Loucy (cell line): ENCODE results near the gene NID1.

Source experiments
- H2AFZ ChIP-seq: fragments of 200-600 bp; sonication (generic); 2 replicates; pipeline ENCODE4 v1.6.0; 2016; ENCODE audit warnings: antibody characterized with exemption, mild to moderate bottlenecking, low read length, moderate library complexity
- H3F3A ChIP-seq: fragments of 200-600 bp; 2 replicates; pipeline ENCODE4 v1.6.0; 2016; ENCODE audit warnings: antibody characterized with exemption, low read depth, mild to moderate bottlenecking
- H3K27me3 ChIP-seq: fragments of 200-600 bp; sonication (generic); 2 replicates; pipeline ENCODE4 v1.6.1; 2014; ENCODE audit warnings: low read length, mild to moderate bottlenecking; ENCODE audit not compliant: insufficient read depth, poor library complexity, severe bottlenecking
- H3K36me3 ChIP-seq: fragments of 200-600 bp; sonication (generic); 2 replicates; pipeline ENCODE4 v1.6.1; 2016; ENCODE audit warnings: low read length; ENCODE audit not compliant: insufficient read depth
- H3K4me1 ChIP-seq: fragments of 200-600 bp; sonication (generic); 2 replicates; pipeline ENCODE4 v1.5.1; 2014; ENCODE audit warnings: low read length, mild to moderate bottlenecking; ENCODE audit not compliant: insufficient read depth, poor library complexity, severe bottlenecking
- H3K4me2 ChIP-seq: fragments of 200-600 bp; sonication (generic); 2 replicates; pipeline ENCODE4 v1.6.0; 2014; ENCODE audit warnings: antibody characterized with exemption, low read length, low read depth, mild to moderate bottlenecking; ENCODE audit not compliant: poor library complexity, severe bottlenecking
- H3K4me3 ChIP-seq: fragments of 200-600 bp; sonication (generic); 2 replicates; pipeline ENCODE4 v1.5.1; 2014; ENCODE audit warnings: low read length, mild to moderate bottlenecking, mixed read lengths; ENCODE audit not compliant: poor library complexity, severe bottlenecking
- H3K79me2 ChIP-seq: fragments of 200-600 bp; sonication (generic); 2 replicates; pipeline ENCODE4 v1.6.1; 2014; ENCODE audit warnings: low read length; ENCODE audit not compliant: insufficient read depth
- H3K9ac ChIP-seq: fragments of 200-600 bp; sonication (generic); 2 replicates; pipeline ENCODE4 v1.6.0; 2014; ENCODE audit warnings: mild to moderate bottlenecking, low read depth, low read length, moderate library complexity; ENCODE audit not compliant: poor library complexity, severe bottlenecking
- H3K9me2 ChIP-seq: fragments of 200-600 bp; sonication (generic); replicated peaks from 2 replicates; pipeline ENCODE4 v1.6.1; 2016; ENCODE audit warnings: low read depth, low read length, mixed read lengths
- H3K9me3 ChIP-seq: fragments of 200-600 bp; sonication (generic); 2 replicates; pipeline ENCODE4 v1.6.1; 2014; ENCODE audit warnings: mild to moderate bottlenecking, antibody characterized with exemption, low read length, low read depth; ENCODE audit not compliant: insufficient read depth
- H4K20me1 ChIP-seq: fragments of 200-600 bp; sonication (generic); 2 replicates; pipeline ENCODE4 v1.6.0; 2014; ENCODE audit warnings: antibody characterized with exemption, low read length, mild to moderate bottlenecking; ENCODE audit not compliant: insufficient read depth, poor library complexity, severe bottlenecking
- EZH2phosphoT487 ChIP-seq: fragments of 200-600 bp; IDR thresholded peaks from 2 replicates; pipeline ENCODE4 v1.6.1; 2018; ENCODE audit warnings: antibody characterized with exemption, mild to moderate bottlenecking, moderate library complexity, borderline replicate concordance
- TF ChIP-seq, protein P1 (sequence below): fragments of 200-600 bp; sonication (generic); conservative IDR thresholded peaks from 2 replicates; pipeline ENCODE4 v1.5.1; 2014; ENCODE audit warnings: mild to moderate bottlenecking, antibody characterized with exemption, low read length

The NID1 gene

DNA sequence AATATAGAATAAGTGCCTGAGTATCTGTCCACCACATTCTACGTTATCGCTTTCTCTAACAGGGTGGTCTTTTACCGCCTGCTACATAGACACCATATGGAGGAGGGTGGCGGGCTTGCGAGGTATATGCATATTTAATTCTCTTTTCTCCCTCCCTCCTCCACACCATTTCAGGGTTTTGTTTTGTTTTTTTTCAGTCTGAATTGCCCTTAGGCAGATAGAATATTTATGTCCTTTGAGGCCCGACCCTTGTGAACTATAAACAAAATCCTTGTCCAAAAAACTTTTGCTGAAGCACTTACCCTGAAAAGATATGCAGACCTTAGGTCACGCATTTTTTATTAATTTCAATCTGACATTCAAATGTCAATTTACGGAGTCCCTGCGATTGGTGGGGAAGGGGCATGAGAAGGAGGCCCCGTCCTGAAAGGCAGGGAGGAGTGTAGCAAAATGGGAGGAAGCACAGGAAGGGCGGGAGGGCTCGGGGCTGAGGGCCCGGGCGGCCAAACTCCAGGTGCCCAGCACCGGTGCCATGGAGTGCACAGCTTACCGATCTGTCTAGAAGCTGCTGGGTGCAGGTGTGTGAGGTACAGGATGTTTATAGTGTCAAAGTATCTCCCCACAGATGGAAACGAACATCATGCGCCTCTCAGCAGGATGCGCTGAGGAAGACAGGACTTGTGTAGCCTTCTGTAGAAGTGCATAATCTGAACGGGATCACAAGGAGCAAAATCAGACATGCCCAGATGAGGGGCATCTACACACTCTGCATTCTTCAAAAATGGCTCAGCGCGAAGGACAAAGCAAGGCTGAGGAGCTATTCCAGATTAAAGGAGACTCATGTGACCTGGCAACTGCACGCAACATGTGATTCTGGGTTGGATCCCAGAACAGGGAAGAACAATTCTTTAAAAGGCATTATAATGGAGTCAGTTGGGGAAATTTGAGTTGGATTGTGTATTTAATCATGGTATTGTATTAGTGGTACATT lies 129.4 kb downstream of the NID1 start:
- no peaks in the 10 kb centered on the region for H3K36me3 ChIP-seq
- H3K9ac ChIP-seq, result no peak overlapping the region
- H2AFZ ChIP-seq, result no peak overlapping the region
- no peak overlapping the region for H3K4me3 ChIP-seq
- no peaks in the 10 kb centered on the region for H3K4me1 ChIP-seq
- TF ChIP-seq EZH2phosphoT487, result no peak
- TF ChIP-seq, protein P1, sequence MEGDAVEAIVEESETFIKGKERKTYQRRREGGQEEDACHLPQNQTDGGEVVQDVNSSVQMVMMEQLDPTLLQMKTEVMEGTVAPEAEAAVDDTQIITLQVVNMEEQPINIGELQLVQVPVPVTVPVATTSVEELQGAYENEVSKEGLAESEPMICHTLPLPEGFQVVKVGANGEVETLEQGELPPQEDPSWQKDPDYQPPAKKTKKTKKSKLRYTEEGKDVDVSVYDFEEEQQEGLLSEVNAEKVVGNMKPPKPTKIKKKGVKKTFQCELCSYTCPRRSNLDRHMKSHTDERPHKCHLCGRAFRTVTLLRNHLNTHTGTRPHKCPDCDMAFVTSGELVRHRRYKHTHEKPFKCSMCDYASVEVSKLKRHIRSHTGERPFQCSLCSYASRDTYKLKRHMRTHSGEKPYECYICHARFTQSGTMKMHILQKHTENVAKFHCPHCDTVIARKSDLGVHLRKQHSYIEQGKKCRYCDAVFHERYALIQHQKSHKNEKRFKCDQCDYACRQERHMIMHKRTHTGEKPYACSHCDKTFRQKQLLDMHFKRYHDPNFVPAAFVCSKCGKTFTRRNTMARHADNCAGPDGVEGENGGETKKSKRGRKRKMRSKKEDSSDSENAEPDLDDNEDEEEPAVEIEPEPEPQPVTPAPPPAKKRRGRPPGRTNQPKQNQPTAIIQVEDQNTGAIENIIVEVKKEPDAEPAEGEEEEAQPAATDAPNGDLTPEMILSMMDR, result no peak
- no peaks in the 10 kb centered on the region for H4K20me1 ChIP-seq
- no peaks in the 10 kb centered on the region for H3F3A ChIP-seq
- no peaks in the 10 kb centered on the region for H3K9me3 ChIP-seq
- H3K27me3 ChIP-seq, result no peaks in the 10 kb centered on the region
- H3K4me2 ChIP-seq, result no peak overlapping the region
- H3K9me2 ChIP-seq, result no peaks in the 10 kb centered on the region
- H3K79me2 ChIP-seq, result no peaks in the 10 kb centered on the region

DNA sequence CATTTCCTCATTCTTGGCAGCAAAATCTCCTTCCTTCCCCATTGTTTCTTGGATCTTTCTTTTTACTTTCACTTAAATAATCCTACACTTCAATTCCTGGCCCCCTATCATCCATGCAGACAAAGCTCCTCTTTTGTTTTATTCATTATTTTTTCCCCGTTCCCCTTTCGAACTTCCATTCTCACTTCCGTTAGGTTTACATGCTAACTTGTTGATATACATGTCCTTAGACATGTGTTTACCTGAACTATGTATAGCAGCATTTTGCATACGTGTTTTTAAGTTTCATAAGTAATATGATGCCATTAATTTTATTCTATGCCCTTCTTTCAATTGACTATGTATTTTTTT lies 131.1 kb downstream of the NID1 start:
- no peaks in the 10 kb centered on the region for H3K9me3 ChIP-seq

DNA sequence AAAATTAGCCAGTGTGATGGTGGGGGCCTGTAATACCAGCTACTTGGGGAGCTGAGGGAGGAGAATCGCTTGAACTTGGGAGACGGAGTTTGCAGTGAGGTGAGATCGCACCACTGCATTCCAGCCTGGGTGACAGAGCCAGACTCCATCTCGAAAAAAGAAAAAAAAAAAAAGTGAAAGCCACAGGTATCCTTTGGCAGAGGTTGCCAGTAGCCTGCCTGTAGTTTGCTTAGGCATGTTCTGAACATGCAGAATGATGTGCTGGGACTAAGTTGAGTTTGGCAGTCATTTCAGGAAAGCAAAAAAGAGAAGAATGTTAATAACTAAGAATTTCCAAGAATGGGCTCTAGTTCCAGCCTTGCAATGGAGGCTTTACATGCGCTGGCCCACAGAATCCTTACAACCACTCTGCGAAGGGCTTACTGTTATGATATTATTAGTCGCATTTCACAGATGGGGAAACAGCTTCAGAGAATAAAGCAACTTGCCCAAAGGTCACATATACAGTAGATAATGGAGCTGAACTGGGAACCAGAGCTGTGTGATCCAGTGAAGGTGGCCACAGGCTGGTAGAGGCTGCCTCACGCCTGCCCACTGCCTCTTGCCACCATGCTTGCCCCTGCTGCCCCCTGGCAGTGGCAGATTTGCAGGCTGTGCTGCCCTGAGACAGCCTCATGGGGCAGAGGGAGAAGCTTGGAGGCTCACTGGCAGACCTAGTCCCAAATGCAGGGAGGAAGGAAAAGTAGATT lies 131.7 kb downstream of the NID1 start:
- Histone ChIP-seq H3F3A (no peaks in the 10 kb centered on the region), H3K4me3 (no peak overlapping the region), H3K79me2 (no peaks in the 10 kb centered on the region), H4K20me1 (no peaks in the 10 kb centered on the region), H3K9ac (no peak overlapping the region), H3K27me3 (no peaks in the 10 kb centered on the region), H3K4me2 (no peak overlapping the region), H2AFZ (no peak overlapping the region; the same call in 1 of the 2 replicates), H3K9me3 (no peaks in the 10 kb centered on the region), H3K4me1 (no peaks in the 10 kb centered on the region), H3K9me2 (no peaks in the 10 kb centered on the region), H3K36me3 (no peaks in the 10 kb centered on the region)
- TF ChIP-seq EZH2phosphoT487, result no peak
- TF ChIP-seq, protein P1, result no peak; the same call in 1 of the 2 replicates

More for the DNA sequence above, 131.1 kb downstream of the NID1 start:
- H2AFZ ChIP-seq, result no peak overlapping the region; the same call in 1 of the 2 replicates
- H3K9me2 ChIP-seq, result no peaks in the 10 kb centered on the region
- H4K20me1 ChIP-seq, result no peaks in the 10 kb centered on the region
- no peak overlapping the region for H3K4me2 ChIP-seq
- H3K4me1 ChIP-seq, result no peaks in the 10 kb centered on the region
- TF ChIP-seq, protein P1, result no peak
- no peak for TF ChIP-seq EZH2phosphoT487
- H3K27me3 ChIP-seq, result no peaks in the 10 kb centered on the region
- no peak overlapping the region for H3K4me3 ChIP-seq
- no peaks in the 10 kb centered on the region for H3K36me3 ChIP-seq
- no peaks in the 10 kb centered on the region for H3K79me2 ChIP-seq
- no peak overlapping the region for H3K9ac ChIP-seq
- H3F3A ChIP-seq, result no peaks in the 10 kb centered on the region
